GM19193 (cell line): ENCODE results near the gene EWSR1.

ENCODE experiments used
- POLR2A ChIP-seq: IDR thresholded peaks from 4 replicates; pipeline ENCODE4 v1.6.1; 2011; ENCODE audit not compliant: insufficient read depth, insufficient read length; ENCODE audit errors: extremely low read depth

EWSR1 gene

GRCh38 chr22:29284196-29284595, 16.1 kb downstream of the EWSR1 start:
- no peak for TF ChIP-seq POLR2A

- no peak for TF ChIP-seq POLR2A
These were observed 20.8 kb downstream of the EWSR1 start for GRCh38 chr22:29288837-29289236.

GRCh38 chr22:29290061-29290460, 22.0 kb downstream of the EWSR1 start:
- no peak for TF ChIP-seq POLR2A

- no peak for TF ChIP-seq POLR2A
These were observed 23.1 kb downstream of the EWSR1 start for GRCh38 chr22:29291215-29291614.

GRCh38 chr22:29292379-29292778, 24.3 kb downstream of the EWSR1 start:
- TF ChIP-seq POLR2A: no peak

GRCh38 chr22:29298641-29299040, 30.6 kb downstream of the EWSR1 start:
- no peak for TF ChIP-seq POLR2A

- TF ChIP-seq POLR2A: no peak
These were observed 31.2 kb downstream of the EWSR1 start for GRCh38 chr22:29299136-29299900.

- TF ChIP-seq POLR2A: no peak
These were observed 32.4 kb downstream of the EWSR1 start for GRCh38 chr22:29300467-29300806.

GRCh38 chr22:29300807-29301601, 32.9 kb downstream of the EWSR1 start:
- TF ChIP-seq POLR2A: peak; percentile 22

- TF ChIP-seq POLR2A: no peak
These were observed 33.8 kb downstream of the EWSR1 start for GRCh38 chr22:29301716-29302401.

- no peak for TF ChIP-seq POLR2A
These were observed 34.3 kb downstream of the EWSR1 start for GRCh38 chr22:29302402-29302680.

- no peak for TF ChIP-seq POLR2A
These were observed 34.8 kb downstream of the EWSR1 start for GRCh38 chr22:29302681-29303465.

GRCh38 chr22:29305836-29306174, 37.7 kb downstream of the EWSR1 start:
- no peak for TF ChIP-seq POLR2A

- no peak for TF ChIP-seq POLR2A
These were observed 38.2 kb downstream of the EWSR1 start, which contains the start of gene GAS2L1 for GRCh38 chr22:29306175-29306834. TSS of gene GAS2L1 (plus strand) at chr22:29306650. CDS start at chr22:29308106, 1,456 bp downstream.
